Measurements from ENCODE around the gene RNF223. TPM values are rescaled to one million over a fixed set of nuclear protein-coding genes. Genes with fewer than 3 reads are reported as not detected.

The RNF223 gene
- total and polyA plus RNA-seq, 10 donors, result not detected

DNA sequence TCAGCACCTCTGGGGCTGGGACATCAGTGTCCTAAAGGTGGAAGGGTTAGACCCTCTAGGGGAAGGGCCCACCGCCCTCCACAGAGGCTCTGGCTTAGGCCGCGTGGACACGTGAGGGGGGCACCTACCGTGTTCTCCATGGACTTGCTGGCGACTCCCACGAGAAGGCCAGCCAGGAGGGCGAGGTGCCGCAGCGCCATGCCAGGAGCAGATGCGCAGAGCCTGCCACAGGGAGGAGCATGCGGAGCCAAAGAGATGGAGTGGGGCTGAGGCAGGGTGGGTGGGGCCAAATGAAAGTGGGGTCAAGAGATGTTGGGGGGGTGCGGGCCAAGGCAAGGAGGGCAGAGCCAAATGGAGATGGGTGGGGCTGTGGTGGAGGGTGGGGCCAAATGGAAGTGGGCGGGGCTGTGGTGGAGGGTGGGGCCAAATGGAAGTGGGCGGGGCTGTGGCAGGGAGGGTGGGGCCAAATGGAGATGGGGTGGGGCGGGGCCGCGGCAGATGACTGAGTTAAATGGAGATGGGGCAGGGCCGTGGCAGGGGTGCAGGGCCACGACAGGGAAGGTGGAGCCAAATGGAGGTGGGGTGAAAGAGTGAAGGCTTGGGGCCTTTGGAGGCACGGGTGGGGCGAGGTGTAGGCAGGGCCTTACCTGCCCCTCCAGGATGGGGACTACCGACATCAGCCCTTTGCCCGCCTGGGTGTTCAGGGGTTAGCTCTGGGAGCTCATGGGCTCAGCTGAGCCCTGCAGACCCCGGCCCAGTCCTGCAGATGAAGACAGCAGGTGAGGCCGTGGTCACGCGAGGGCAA lies 17.4 kb upstream of the RNF223 start:
- intact Hi-C loops (cut with DNase I; ENCODE audit: low total_unique reads), result no loop called here
- DNase-seq, result peak; percentile 70
- H3K4me3 ChIP-seq, result no peak overlapping the region
- no peak for TF ChIP-seq POLR2A (IDR thresholded peaks at IDR 0.05)
- no peak for TF ChIP-seq POLR2AphosphoS5 (IDR thresholded peaks at IDR 0.05)
- TF ChIP-seq CTCF (IDR thresholded peaks at IDR 0.05 in 8 of 11, conservative IDR thresholded peaks at IDR 0.05 in 3 of 11), result no peak
- H3K27me3 ChIP-seq (replicated peaks in 1 of 7), result no peaks in the 10 kb centered on the region
- H3K36me3 ChIP-seq, result peaks cover 0 to 17% (median 0%) of the 10 kb centered on the region in 6 donors
- no peaks in the 10 kb centered on the region for H3K4me1 ChIP-seq
- 92 to 98% (median 96%) methylated on average over 27 to 28 of the region's 28 CpGs for whole genome bisulfite sequencing, 5 donors
- peak overlapping the region in 1 of 8 donors; percentile 46 for H3K27ac ChIP-seq
- H3K9me3 ChIP-seq, result no peaks in the 10 kb centered on the region

DNA sequence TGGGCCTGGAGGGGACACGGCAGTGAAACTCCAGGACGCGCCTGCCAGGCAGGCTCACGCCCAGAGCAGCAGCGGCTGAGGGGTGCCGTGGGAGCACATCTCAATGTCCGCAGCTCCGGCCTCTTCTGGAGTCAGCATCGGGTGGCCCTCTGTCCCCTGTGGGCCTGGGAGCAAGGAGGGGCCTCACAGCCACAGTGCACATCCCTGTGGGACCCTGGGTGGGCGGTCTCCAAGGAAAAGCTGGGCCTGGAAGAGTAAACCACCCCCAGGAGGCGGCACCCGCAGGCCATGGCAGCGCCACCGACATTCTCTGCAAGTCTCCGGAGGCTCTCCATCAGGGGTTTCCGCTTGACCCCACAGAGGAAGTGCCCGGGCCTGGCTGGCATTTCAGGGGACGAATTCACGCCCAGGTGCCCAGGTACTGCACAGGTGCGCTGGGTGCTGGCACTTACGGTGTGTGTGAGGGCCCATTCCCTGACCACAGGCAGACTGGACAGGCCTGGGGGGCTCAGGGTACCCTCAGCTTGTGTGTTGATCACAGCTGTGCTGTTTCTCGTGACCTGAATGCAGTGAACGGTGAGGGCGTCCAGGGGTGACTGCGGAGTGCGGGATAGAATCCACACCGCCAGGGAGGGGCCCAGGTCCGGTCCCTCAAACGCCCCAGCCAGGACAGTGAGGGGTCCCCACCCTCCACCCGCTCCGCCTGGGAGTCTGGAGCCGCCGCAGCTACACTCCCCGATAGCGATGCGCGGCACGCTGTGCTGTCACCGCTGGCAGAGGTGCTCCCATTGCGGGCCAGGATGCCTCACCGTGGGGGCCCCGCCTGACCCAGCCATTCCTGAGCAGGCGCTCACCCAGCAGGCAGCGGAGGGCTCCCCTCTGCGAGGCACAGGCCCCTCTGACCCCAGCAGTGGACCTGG lies 16.6 kb upstream of the RNF223 start:
- WGBS, 5 donors, result 96 to 97% (median 97%) methylated on average over 24 to 45 of the region's 45 CpGs

DNA sequence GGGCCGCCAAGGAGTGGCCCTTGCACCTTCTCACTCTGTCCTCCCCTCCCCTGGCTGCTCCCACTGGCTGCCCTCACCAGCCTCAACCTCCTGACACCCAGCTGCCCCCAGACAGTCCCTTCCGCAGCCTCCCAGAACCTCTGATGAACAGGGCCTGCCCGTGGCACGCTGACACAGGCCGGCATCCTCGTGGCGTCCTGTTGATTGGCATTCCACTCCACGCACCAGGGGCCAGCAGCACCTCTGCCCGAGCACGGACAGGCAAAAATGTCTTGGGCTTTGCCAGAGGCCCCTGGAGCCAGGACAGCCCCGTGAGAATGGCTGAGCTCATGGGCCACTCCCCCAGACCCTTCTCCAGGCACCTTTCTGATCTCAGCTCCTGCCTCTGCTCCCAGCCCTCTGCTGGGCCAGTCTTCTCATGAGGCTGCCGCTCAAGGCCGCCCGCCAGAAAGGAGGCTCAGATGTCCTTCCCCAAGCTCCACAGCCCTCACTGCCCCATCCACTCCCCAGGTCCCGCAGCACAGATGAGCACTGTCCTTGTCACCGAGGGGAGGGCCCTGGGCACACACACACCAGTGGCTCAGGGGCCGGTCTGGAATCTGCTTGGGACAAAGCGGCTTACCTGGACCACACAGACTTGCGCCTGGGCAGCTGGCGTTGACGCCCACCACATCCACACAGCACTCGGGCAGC lies 15.8 kb upstream of the RNF223 start:
- no peak for TF ChIP-seq CTCF (IDR thresholded peaks at IDR 0.05 in 8 of 11, conservative IDR thresholded peaks at IDR 0.05 in 3 of 11)
- no peak for TF ChIP-seq POLR2A (IDR thresholded peaks at IDR 0.05)
- TF ChIP-seq POLR2AphosphoS5 (IDR thresholded peaks at IDR 0.05), result no peak
- Histone ChIP-seq H3K9me3 (no peaks in the 10 kb centered on the region), H3K4me3 (no peak overlapping the region), H3K27me3 (replicated peaks in 1 of 7) (no peaks in the 10 kb centered on the region), H3K36me3 (peaks cover 0 to 22% (median 0%) of the 10 kb centered on the region in 6 donors), H3K27ac (no peak overlapping the region), H3K4me1 (no peaks in the 10 kb centered on the region)
- peak; percentile 74 for DNase-seq
- intact Hi-C loops (cut with DNase I; ENCODE audit: low total_unique reads), result no loop called here
- 88 to 96% (median 95%) methylated on average over 18 to 22 of the region's 22 CpGs for WGBS, 5 donors

More for the DNA sequence above, 16.6 kb upstream of the RNF223 start:
- Histone ChIP-seq H3K4me1 (no peaks in the 10 kb centered on the region), H3K9me3 (no peaks in the 10 kb centered on the region), H3K27ac (no peak overlapping the region), H3K4me3 (no peak overlapping the region), H3K36me3 (peaks cover 0 to 21% (median 0%) of the 10 kb centered on the region in 6 donors), H3K27me3 (replicated peaks in 1 of 7) (no peaks in the 10 kb centered on the region)
- TF ChIP-seq POLR2AphosphoS5 (IDR thresholded peaks at IDR 0.05), result no peak
- no peak for TF ChIP-seq POLR2A (IDR thresholded peaks at IDR 0.05)
- peak; percentile 66 for DNase-seq
- intact Hi-C loops (cut with DNase I; ENCODE audit: low total_unique reads), result no loop called here

Measured in spleen (tissue), 11 donors.